GM21390 (cell line): Measurements from ENCODE around the gene UBL5.
"Not testable (repeated sequence)": the region's sequence is repeated elsewhere in the genome, so short reads cannot be mapped to it uniquely, and the experiment has no call there.

Source experiments
- ATAC-seq: cut with Tn5 transposase; IDR thresholded peaks from one replicate; pipeline ENCODE4 v1.9.1; 2021; ENCODE audit not compliant: unreplicated experiment

UBL5 gene

GRCh38 chr19:9827289-9828238 is at the start of gene UBL5:
TSS of gene UBL5 (plus strand) at chr19:9827918. CDS start at chr19:9828338, 420 bp downstream.
- ATAC-seq, result peak; percentile 75

DNA sequence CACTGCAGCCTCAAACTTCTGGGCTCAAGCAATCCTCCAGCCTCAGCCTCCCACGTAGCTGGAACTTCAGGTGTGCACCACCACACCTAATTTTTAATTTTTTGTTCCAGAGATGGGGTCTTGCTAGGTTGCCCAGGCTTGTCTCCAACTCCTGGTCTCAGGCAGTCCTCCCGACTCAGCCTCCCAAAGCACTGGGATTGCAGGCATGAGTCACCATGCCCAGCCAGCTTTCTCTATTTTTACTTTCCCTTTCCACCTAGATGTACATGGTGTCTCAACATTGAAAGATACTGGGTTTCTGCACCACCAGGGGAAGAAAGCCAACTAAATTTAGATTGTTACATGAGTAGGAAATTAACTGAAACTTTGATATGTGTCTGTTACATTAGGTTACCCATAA is 45.4 kb upstream of the UBL5 start:
- ATAC-seq, result no peak

DNA sequence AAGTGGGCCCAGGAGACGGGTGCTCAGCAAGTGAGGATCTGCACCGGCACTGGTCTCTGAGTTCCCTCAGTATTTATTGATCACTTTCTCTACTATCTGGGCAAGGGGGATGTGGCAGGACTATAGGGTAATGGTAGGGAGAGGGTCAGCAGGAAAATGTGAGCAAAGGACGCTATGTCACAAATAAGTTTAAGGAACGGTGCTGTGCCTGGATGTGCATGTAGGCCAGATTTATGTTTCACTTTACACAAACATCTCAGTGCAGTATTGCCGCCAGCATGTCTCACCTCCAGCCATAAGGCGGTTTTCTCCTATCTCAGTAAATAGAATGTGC is 43.6 kb upstream of the UBL5 start:
- not testable (repeated sequence) for ATAC-seq

DNA sequence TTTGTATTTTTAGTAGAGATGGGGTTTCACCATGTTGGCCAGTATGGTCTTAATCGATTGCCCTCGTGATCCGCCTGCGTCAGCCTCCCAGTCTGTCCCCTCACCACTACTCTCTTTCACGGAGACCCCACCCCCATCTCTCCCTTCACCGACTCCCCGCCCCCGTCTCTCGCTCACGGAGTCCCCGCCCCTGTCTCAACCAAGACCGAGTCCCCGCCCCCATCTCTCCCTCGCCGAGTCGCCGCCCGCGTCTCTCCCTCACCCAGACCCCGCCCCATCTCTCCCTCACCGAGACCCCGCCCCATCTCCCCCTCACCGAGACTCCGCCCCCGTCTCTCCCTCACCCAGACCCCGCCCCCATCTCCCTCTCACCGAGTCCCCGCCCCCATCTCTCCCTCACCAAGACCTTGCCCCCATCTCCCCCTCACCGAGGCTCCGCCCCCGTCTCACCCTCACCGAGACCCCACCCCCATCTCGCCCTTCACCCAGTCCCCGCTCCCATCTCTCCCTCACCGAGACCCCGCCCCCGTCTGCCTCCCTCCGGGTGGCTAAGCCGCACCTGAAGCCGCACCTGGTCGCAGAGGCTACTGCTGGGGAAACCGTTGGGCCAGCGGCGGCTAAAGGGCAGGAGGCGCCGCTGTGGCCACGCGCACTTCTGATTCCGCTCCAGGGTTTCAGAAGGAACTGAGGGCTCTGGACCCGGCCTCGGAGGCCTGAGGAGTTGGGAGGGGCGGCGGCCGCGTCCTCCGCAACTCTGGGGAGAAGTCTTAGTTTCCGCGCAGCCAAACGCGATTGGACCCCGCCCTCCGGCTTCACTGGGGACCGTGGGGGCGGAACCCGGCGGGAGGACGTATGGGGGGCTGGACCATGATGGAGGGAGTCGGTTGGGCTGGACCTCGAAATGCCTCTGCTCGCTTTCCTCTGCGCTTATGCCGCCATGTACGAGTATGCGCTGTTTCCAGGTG is 42.1 kb upstream of the UBL5 start:
- peak; percentile 65 for ATAC-seq

DNA sequence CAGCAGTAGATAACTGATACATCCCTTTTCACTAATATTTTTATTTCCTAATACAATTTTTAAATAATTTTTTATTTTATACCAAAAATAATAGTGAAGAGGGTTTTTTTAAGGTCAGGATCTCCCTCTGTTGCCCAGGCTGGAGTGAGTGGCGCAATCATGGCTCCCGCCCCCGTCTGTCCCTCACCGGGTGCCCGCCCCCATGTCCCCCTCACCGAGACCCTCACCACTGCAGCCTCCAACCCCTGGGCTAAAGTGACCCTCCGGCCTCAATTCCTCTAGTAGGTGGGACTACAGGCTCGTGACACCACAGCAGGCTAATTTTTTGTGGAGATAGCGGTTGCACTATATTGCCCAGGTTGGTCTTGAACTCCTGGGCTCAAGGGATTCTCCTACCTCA is 41.4 kb upstream of the UBL5 start:
- no peak for ATAC-seq

- no peak for ATAC-seq
Measured at GRCh38 chr19:9786819-9787218, 40.9 kb upstream of the UBL5 start.

GRCh38 chr19:9788604-9789003 is 39.1 kb upstream of the UBL5 start:
- ATAC-seq, result not testable (repeated sequence)

GRCh38 chr19:9789066-9789465 is 38.7 kb upstream of the UBL5 start:
- ATAC-seq, result no peak

- ATAC-seq, result not testable (repeated sequence)
Measured at GRCh38 chr19:9789579-9789978, 38.1 kb upstream of the UBL5 start.

DNA sequence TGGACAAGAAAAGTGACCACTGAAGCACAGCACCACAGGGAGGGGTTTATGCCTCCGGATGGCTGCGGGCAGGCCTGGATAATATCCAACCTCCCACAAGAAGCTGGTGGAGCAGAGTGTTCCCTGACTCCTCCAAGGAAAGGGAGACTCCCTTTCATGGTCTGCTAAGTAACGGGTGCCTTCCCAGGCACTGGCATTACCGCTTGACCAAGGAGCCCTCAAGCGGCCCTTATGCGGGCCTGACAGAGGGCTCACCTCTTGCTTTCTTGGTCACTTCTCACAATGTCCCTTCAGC is 36.7 kb upstream of the UBL5 start:
- not testable (repeated sequence) for ATAC-seq

DNA sequence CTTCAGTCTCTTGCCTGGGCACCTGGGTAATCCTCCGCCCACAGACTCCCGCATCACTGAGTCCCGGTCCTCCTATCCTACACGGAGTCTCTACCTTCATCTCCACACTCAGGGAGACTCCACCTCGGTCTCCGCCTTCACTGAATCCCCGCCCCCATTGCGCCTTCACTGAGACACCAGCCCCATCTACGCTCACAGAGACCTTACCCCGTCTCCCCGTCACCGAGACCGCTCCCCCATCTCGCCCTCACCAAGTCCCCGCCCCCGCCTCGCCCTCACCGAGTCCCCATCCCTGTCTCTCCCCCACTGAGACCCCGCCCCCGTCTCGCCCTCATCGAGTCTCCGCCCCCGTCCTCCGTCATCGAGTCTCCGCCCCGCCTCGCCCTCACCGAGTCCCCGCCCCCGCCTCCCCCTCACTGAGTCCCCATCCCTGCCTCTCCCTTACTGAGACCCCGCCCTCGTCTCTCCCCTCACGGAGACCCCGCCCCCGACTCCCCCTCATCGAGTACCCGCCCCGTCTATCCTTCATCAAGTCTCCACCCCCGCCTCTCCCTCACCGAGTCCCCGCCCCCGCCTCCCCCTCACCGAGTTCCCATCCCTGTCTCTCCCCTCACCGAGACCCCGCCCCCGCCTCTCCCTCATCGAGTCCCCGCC is 36.0 kb upstream of the UBL5 start:
- ATAC-seq, result no peak

DNA sequence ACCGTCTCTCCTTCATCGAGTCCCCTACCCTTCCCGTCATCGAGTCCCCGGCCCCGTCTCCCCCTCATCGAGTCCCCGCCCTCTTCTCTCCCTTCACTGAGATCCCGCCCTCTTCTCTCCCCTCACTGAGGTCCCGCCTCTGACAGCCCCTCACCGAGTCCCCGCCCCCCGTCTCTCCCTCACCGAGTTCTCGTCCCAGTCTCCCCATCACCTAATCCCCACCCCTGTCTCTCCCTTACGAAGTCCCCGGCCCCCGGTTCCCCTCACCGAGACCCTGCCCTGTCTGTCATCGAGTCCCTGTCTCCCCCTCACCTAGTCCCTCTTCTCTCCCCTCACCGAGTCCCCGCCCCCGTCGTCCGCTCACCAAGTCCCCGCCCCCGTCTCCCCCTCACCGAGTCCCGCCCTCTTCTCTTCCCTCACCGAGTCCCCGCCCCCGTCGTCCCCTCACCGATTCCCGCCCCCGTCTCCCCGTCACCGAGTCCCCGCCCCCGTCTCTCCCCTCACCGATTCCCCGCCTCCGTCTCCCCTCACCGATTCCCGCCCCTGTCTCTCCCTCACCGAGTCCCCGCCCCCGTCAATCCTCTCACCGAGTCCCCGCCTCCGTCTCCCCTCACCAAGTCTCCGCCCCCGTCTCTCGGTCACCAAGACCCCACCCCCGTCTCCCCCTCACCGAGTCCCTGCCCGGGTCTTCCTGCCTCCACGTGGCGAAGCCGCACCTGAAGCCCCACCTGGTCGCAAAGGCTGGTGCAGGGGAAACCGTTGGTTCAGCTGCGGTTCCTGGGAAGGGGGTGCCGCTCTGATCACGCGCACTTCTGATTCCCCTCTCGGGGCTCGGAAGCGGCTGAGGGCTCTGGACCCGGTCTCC is 35.3 kb upstream of the UBL5 start:
- peak; percentile 49 for ATAC-seq

DNA sequence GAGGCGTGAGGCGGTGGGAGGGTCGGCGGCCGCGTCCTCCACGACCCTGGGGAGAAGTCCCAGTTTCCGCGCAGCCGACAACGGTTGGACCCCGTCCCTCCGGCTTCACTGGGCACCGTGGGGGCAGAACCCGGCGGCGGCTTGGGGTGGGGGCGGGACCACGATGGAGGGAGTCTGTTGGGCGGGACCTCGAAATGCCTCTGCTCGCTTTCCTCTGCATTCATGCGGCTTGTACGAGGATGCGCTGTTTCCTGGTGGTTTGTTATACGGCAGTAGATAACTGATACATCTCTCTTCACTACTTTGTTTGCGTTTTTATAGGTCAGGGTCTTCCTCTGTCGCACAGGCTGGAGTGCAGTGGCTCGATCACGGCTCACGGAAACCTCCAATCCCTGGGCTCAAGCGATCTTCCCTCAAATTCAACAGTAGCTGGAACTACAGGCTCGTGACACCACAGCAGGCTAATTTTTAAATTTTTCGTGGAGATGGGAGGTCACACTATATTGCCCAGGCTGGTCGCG is 34.6 kb upstream of the UBL5 start:
- ATAC-seq, result no peak

- peak; percentile 59 for ATAC-seq
Measured at GRCh38 chr19:9796113-9796773, 31.5 kb upstream of the UBL5 start.

DNA sequence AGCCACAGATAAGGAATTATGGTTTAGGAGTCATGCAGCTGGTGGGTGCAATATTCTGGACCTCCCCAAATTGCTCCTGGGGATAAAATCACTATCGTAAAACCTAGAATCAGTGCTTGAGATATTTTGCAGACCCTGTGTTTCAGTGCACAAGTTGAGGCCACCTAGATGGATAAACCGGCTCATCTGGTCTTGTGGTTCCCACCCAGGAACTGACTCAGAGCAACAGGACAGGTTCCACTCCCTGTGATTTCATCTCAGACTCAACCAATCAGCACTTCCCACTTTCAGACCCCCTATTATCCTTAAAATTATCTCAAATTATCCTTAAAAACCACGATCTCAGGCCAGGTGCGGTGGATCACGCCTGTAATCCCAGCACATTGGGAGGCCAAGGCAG is 29.8 kb upstream of the UBL5 start:
- ATAC-seq, result no peak

DNA sequence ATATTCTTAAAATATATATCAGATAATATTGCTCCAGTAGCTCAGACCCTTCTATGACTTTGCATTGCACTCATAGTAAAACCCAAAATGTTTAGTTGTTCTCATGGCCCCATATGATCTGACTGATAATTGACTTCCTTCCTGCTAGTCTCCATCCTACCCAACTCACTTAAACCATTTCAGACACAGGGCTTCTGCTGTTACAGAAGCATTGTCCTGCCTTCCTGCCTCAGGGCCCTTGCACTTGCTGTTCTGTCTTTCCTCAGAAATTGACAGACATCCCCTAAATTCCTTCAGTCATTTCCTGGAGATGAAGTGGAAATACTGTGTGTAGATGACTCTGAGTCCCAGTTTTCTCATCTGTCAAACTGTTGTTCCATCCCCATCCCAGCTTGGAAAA is 28.6 kb upstream of the UBL5 start:
- no peak for ATAC-seq

DNA sequence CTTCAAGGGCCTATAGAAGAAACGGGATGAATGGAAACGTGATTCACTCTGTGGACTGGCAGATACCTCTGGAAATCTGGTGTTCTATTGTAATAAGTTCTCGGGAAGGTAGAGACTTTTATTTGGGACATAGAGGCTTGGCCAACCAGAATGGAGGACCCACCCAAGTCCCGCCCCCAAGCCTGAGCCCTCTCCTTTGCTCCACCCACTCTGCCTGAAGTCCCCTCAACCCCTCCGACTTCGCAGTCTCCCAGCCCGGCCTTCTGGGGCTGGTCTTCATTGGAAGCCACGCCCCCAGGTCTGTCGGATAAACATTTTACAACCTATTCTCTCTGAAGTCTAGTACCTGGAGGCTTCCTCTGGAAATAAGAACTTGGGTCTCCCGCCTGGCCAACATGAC is 25.7 kb upstream of the UBL5 start:
- ATAC-seq, result no peak

- ATAC-seq, result no peak
Measured at GRCh38 chr19:9806803-9807202, 20.9 kb upstream of the UBL5 start.
